SU-DHL-6 (cell line): Measurements from ENCODE around the gene EOMES.

ENCODE experiments used
- EZH2phosphoT487 ChIP-seq: fragments of 200-600 bp; sonication (generic), shearing (Covaris generic); conservative IDR thresholded peaks from 2 replicates; pipeline ENCODE4 v1.6.1; 2018; ENCODE audit warnings: mild to moderate bottlenecking, antibody characterized with exemption, low read length, moderate library complexity, mixed read lengths
- TF ChIP-seq, protein P1 (sequence below): fragments of 200-600 bp; sonication (generic); IDR thresholded peaks from one replicate; pipeline ENCODE4 v1.5.1; 2017; ENCODE audit warnings: antibody characterized with exemption, mild to moderate bottlenecking, low read length, moderate library complexity; ENCODE audit not compliant: insufficient read depth, poor library complexity, severe bottlenecking

- TF ChIP-seq, protein P1, sequence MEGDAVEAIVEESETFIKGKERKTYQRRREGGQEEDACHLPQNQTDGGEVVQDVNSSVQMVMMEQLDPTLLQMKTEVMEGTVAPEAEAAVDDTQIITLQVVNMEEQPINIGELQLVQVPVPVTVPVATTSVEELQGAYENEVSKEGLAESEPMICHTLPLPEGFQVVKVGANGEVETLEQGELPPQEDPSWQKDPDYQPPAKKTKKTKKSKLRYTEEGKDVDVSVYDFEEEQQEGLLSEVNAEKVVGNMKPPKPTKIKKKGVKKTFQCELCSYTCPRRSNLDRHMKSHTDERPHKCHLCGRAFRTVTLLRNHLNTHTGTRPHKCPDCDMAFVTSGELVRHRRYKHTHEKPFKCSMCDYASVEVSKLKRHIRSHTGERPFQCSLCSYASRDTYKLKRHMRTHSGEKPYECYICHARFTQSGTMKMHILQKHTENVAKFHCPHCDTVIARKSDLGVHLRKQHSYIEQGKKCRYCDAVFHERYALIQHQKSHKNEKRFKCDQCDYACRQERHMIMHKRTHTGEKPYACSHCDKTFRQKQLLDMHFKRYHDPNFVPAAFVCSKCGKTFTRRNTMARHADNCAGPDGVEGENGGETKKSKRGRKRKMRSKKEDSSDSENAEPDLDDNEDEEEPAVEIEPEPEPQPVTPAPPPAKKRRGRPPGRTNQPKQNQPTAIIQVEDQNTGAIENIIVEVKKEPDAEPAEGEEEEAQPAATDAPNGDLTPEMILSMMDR: no peak
- TF ChIP-seq EZH2phosphoT487: no peak
Observed at GRCh38 chr3:27678234-27678633, 43.9 kb downstream of the EOMES start.
